ENCODE data around the gene C6orf15.

The C6orf15 gene

DNA sequence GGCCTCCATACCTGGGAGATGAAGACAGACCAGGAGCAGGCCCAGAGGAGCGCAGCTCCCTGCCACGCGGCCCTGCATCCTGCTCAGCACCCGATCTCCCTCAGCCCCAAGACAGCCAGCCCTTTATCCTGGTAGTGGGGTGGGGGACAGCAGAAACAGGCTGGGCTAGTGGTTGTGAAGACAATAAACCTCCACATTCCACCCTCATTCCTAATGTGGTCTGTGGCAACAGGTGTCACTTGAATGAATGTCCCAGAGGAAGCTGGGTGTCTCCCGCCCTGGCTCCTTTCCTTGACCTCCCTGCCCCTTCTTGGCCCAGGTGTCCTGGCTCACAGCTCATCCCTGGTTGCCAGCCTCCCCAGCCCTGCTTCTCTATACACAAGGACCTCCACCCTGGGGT lies at the start of gene C6orf15:
Gene C6orf15, minus strand, starts transcription at position 98 of the 400 bp plus-strand sequence. Its CDS starts 20 bp downstream, at position 78.
- DNase-seq, result no peak

DNA sequence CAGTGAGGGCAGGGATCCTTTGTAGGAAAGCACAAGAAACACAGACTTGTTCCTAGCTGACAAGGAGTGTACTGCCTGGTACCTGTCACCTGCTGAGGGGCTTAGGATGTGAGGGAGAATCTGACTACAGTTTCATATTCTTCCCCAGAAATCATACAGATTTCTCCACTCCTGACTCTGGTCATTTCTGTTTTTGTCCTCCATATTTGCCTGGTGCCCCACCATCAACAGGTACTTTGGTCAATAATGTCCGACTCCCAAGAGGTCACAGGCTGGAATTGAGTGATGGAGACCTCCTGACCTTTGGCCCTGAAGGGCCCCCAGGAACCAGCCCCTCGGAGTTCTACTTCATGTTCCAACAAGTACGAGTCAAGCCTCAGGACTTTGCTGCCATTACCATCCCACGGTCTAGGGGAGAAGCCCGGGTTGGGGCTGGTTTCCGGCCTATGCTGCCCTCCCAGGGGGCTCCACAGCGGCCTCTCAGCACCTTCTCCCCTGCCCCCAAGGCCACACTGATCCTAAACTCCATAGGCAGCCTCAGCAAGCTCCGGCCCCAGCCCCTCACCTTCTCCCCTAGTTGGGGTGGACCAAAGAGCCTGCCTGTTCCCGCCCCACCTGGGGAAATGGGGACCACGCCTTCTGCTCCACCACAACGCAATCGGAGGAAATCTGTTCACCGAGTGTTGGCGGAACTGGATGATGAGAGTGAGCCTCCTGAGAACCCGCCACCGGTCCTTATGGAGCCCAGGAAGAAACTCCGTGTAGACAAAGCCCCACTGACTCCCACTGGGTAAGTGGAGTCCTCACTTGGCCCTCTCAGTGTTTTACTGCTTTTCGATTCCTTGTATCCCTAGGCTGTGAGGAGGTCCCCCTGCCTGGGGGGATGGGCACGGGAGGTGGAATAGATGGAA lies 49.1 kb upstream of the C6orf15 start:
- DNase-seq, result no peak

DNA sequence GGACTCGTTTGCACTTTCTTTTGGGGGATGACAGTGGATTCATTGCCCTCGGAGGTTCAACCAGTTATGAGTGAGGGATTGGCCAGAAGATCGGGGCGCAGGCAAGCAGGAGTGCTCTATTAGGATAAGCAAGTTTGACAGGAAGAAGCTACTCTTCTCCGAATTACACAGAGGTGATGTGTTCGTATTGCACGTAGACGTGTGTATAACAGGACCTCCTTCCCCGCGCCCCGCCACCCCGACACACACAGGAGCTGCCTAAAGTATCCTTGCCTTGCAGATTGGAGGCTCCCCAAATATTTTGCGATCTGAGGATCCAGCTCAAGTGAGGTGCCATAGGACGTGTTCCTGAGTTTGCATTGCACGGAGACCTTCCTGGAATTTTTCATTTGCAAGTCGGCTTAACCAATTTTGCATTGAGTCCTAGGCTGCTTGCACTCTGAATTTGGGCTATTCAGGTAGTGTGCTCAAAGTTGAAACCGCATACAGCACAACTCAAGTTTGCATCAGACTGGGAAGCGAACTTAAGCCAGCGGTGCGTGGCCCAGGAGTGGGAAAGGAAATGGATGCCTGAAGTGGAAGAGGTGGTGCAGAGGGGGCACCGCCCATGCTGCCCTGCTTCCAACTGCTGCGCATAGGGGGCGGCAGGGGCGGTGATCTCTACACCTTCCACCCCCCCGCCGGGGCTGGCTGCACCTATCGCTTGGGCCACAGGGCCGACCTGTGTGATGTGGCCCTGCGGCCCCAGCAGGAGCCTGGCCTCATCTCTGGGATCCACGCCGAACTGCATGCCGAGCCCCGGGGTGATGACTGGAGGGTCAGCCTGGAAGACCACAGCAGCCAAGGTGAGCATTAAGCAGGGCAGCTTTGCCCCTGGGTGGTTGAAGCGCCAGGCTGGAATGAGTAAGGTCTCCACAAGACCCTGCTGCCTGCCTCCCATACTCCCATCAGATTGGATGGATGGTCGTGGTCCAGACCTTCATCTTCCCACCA lies 46.8 kb upstream of the C6orf15 start:
- no peak for DNase-seq

GRCh38 chr6:31158140-31158862 lies 45.9 kb upstream of the C6orf15 start, which contains the start of gene TCF19:
Gene TCF19, plus strand, starts transcription at chr6:31158589. Its CDS starts 881 bp downstream, at chr6:31159470.
- peak; percentile 99 for DNase-seq

- no peak for DNase-seq
Measured at GRCh38 chr6:31157513-31158139, 45.3 kb upstream of the C6orf15 start, which contains the start of gene CCHCR1. Gene CCHCR1, minus strand, starts transcription at chr6:31157802. Its CDS starts 202 bp downstream, at chr6:31157600.

DNA sequence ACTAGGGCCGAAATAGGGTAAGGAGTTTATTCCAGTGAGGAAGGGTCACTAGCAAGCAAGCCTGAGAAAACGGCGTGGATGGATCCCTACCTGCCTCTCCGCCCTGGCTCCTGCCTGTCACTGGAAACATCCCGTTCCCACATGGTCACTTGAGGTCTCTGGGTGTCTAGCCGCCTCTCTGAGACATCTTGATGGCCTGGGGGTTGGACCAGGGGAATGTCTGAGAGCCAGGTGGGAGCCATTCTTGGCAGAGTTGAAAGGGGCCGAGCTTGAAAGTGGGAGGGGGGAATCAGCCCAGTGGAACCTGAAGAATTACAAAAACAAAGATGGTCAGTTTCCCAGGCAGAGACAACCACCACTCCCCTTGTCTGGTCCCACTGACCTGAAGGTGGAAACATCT lies 44.3 kb upstream of the C6orf15 start:
- no peak for DNase-seq

DNA sequence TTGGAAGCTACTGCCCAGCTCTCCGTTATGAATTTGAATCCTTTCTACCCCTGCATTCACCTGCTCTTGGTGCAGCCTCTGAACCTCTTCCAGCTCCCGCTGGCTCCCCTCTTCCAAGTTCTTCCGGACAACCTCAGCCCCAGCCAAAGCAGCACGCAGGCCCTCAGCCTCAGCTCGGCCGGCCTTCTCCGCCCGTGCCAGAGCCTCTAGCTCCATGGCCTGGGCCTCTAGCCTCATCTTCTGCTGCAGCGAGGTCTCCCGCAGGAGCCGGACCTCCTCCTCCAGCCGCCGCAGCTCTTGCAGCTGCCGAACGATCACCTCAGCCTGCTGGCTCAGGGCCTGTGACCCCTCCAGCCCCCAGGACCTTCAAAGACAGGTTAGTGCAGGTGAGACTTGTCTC lies 42.1 kb upstream of the C6orf15 start:
- DNase-seq, result no peak

DNA sequence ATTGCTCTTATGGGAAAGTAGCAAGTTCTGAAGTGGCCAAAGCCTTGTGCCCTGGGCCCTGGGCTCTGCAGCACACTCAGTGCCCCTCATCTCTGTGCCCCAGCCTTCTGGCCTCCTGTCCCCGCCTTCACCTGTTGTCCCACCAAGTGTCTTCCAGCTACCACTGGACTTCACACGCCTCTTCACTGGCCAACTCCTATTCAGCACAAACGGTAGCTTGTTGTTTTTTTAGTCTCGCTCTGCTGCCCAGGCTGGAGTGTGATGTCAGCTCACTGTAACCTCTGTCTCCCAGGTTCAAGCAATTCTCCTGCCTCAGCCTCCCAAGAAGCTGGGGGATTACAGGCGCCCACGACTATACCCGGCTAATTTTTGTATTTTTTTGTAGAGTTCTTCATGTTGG lies 40.4 kb upstream of the C6orf15 start:
- no peak for DNase-seq

DNA sequence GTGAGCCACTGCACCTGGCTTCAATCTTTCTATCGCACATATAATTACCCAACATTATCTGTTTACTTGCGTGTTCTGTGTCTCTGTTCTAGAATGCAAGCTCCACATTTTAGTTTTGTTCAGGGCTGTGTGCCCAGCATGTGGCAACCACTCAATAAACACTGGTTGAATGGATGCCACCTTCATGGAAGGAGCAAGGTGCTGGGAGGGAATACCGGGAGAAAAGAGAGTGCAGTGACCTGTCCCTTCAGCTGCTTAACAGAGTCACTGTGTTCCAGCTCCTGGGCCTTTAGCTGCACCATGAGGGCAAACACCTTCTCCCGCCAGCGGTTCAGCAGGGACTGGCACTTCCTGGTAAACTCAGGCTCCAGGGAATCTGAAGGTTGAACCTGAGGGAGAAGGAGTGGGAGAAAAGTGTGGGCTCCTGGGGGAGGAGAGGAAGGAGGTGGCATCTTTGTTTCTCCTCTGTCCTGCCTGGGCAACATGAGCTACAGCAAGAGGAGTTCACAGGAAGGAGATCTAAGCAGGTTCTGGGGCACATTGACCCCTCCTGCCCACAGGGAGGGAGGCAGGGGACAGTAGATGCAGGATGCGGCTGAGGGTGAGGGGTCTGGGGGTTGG lies 37.6 kb upstream of the C6orf15 start:
- no peak for DNase-seq

GRCh38 chr6:31145386-31145785 lies 33.0 kb upstream of the C6orf15 start:
- DNase-seq, result no peak

DNA sequence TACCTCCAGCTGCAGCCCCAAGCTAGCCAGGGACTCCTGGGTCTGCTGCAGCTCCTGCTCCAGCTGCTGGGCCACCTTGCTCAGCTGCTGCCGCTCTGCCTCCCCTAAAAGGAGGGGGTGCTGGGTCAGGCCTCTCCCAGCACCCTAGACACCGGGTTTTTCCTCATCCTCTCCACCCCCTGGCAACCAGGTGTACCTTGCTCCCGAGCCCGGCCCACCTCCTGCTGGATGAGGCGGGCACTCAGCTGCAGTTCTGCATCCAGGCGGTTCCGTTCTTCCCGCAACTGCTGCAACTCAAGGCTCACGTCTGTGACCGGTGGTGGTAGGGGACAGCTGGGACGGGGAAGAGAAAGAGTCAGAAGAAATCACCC lies 32.6 kb upstream of the C6orf15 start:
- no peak for DNase-seq

GRCh38 chr6:31144296-31144969 lies 32.1 kb upstream of the C6orf15 start:
- no peak for DNase-seq

GRCh38 chr6:31143148-31143547 lies 30.8 kb upstream of the C6orf15 start:
- peak; percentile 13 for DNase-seq

GRCh38 chr6:31142361-31142761 lies 30.0 kb upstream of the C6orf15 start:
- DNase-seq, result no peak

DNA sequence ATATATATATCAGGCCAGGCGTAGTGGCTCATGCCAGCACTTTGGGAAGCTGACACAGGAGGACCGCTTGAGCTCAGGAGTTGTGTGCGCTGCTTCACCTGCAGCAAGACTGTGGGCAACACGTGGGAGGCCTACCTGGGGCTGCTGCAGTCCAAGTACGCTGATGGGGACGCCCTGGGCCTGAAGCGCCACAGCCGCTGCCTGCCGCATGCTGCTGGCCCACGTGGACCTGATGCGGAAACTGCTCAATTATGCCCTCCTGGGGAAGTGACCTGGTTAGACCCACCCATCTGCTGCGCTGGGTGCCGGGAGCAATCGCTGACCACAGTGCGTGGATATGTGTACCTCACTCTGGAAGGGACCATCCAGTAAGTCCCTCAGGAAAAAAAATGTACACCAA lies 28.3 kb upstream of the C6orf15 start:
- DNase-seq, result no peak

DNA sequence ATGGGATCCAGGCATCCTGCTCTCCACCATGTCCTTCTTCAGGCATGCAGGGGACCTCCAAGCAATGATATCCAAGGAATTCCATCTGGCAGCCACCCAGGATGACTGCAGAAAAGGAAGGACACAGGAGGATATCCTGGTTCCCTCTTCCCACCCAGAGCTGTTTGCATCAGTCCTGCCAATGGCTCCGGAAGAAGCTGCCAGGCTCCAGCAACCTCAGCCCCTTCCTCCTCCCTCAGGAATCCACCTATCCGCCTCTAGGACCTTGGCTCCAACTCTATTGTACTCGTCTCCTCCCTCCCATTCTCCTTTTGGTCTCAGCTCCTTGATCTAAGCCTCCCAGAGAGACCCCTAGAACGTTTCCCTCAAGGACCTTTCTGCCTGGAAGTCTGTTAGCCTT lies 27.2 kb upstream of the C6orf15 start:
- no peak for DNase-seq

- no peak for DNase-seq
Measured at GRCh38 chr6:31138982-31139381, 26.6 kb upstream of the C6orf15 start, which contains the start of gene PSORS1C2. Gene PSORS1C2, minus strand, starts transcription at chr6:31139066. Its CDS starts 40 bp downstream, at chr6:31139026.

DNA sequence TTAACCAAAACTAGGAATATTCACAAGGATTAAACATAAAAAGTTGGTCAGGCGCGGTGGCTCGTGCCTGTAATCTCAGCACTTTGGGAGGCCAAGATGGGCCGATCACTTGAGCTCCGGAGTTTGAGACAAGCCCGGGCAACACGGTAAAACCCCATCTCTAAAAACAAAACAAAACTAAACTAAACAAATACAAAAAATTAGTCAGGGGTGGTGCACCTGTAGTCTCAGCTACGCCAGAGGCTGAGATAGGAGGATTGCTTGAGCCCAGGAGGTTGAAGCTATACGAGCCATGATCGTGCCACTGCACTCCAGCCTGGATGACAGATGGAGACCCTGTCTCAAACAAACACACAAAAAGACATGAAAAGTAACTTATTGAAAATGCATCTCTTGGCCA lies 23.3 kb upstream of the C6orf15 start:
- no peak for DNase-seq

DNA sequence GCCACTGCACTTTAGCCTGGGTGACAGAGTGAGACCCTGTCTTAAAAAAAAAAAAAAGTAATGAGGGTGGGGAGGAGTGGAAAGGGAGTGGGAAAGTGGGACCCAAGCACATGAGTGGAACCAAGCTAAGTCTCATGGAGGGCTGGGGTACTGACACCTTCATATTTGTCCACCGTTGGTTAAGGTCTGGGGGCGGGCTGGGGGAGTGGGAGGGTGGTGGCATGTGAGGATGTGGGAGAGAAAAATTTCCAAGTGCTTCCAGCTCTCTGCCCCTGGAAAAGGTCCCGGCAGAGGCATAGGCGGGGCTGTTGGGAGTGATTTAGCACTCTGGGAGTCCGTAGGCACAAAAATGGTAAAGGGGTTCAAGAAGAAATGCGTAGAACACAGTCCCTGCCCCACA lies 20.4 kb upstream of the C6orf15 start:
- DNase-seq, result no peak

GRCh38 chr6:31131595-31131994 lies 19.2 kb upstream of the C6orf15 start:
- no peak for DNase-seq

DNA sequence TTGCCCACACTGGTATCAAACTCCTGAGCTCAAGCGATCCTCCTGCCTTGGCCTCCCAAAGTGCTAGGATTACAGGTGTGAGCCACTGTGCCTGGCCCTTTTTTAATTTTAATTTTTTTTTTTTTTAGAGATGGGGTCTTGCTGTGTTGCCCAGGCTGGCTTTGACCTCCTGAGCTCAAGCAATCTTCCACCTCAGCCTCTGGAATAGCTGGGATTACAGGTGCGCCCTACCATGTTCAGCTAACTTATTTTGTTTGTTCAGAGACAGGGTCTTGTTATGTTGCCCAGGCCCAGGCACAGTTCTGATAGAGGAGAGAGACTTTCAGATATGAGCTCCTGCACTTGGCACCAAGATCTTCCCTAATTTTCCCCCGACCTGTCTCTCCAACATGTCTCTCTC lies 18.4 kb upstream of the C6orf15 start:
- DNase-seq, result no peak

Measured in T1000 (cell line).